Transverse colon (tissue), 4 donors: ENCODE measurements around the gene UNC5A. TPM values are rescaled to one million over a fixed set of nuclear protein-coding genes. Genes with fewer than 3 reads are reported as not detected.
A peak's percentile ranks its signal among the peaks of the same experiment; 100 is the strongest.

Source experiments
- DNase-seq: peaks from one replicate; pipeline ENCODE4 v3.0.0-alpha.2; 2019
- H3K27ac ChIP-seq, 4 donors: fragments of 200-600 bp; sonication (generic); 2 replicates each; pipeline ENCODE4 v1.5.1; 2016 to 2018; ENCODE audit warnings: inconsistent platforms in 4 of 4
- H3K27me3 ChIP-seq: fragments of 200-600 bp; sonication (generic); 2 replicates; pipeline ENCODE4 v1.5.1; 2017; ENCODE audit warnings: inconsistent platforms
- H3K36me3 ChIP-seq, 4 donors: fragments of 200-600 bp; sonication (generic); 2 replicates each; pipeline ENCODE4 v1.5.1; 2017 to 2019; ENCODE audit warnings: inconsistent platforms in 4 of 4
- H3K4me1 ChIP-seq, 4 donors: fragments of 200-600 bp; sonication (generic); 2 replicates each; pipeline ENCODE4 v1.5.1; 2017 to 2020; ENCODE audit warnings: inconsistent platforms in 4 of 4
- H3K4me3 ChIP-seq, 4 donors: fragments of 200-600 bp; sonication (generic); 1 replicate in 1 of 4; 2 replicates in 3 of 4; pipeline versions ENCODE4 v1.5.1 to v1.6.1; 2017 to 2019; ENCODE audit warnings: inconsistent platforms in 4 of 4
- H3K9me3 ChIP-seq, 2 donors: fragments of 200-600 bp; sonication (generic); 2 replicates each; pipeline ENCODE4 v1.5.1; 2017 to 2019; ENCODE audit warnings: inconsistent platforms in 2 of 2
- CTCF ChIP-seq, 5 experiments: fragments of 200-600 bp in 3 of 5; fragments of 450-650 bp in 2 of 5; sonication (generic) in 3 of 5; IDR thresholded peaks; 1 replicate in 2 of 5; 2 replicates in 3 of 5; pipeline ENCODE4 v1.5.1; 2016 to 2017; ENCODE audit warnings: antibody characterized with exemption in 5 of 5, inconsistent platforms in 3 of 5, mild to moderate bottlenecking in 2 of 5, moderate library complexity in 1 of 5
- EP300 ChIP-seq: sonication (generic); formaldehyde crosslinking; IDR thresholded peaks from one replicate; pipeline ENCODE4 v1.6.1; 2017; ENCODE audit warnings: antibody characterized with exemption, low read depth
- POLR2A ChIP-seq: fragments of 450-650 bp; IDR thresholded peaks from one replicate; pipeline ENCODE4 v1.6.1; 2016; ENCODE audit warnings: antibody characterized with exemption, mild to moderate bottlenecking, moderate library complexity
- POLR2AphosphoS5 ChIP-seq, 3 donors: sonication (generic); formaldehyde crosslinking; IDR thresholded peaks; one replicate each; pipeline ENCODE4 v1.6.1; 2016; ENCODE audit warnings: antibody characterized with exemption in 3 of 3
- WGBS, 2 donors: methylation state at CpG; one replicate each; pipeline ENCODE4 v1.1.5; 2018; ENCODE audit warnings: low coverage in 1 of 2; 5-methylcytosine and 5-hydroxymethylcytosine counted together
- in situ Hi-C, 4 donors: fragments of 200-750 bp; cut with MboI; loops; one replicate each; pipeline versions ENCODE4 v1.15.0 to v1.15.1; 2017; ENCODE audit warnings: low sequenced_read_pairs in 3 of 4, low pct_ligation_motif_present in 1 of 4, low pct_unique_long_range_greater_than_20kb in 1 of 4
- intact Hi-C: fragments of 100-400 bp; cut with DNase I; formaldehyde crosslinking; loops from one replicate; pipeline ENCODE4 v1.15.1; 2023; ENCODE audit warnings: low total_unique reads
- total RNA-seq, 4 donors: library from RNA; depleted of rRNA; stranded (reverse); fragments of >200 nt; gene quantifications; one replicate each; pipeline ENCODE4 v1.1.0, GENCODE V29; 2016

The UNC5A gene
- total RNA-seq, 4 donors from 2014 or later: 0.32 TPM; not detected in 3

- H3K27me3 ChIP-seq: no peaks in the 10 kb centered on the region
- TF ChIP-seq EP300 (no peak), POLR2A (no peak), CTCF (IDR thresholded peaks at IDR 0.05) (no peak), POLR2AphosphoS5 (IDR thresholded peaks at IDR 0.05) (no peak)
- no peaks in the 10 kb centered on the region for H3K9me3 ChIP-seq
- peak; percentile 4 for DNase-seq
- no peak overlapping the region for H3K4me3 ChIP-seq
- 88 to 100% methylated on average over 5 to 24 of the region's 24 CpGs for WGBS, 2 donors
- no peaks in the 10 kb centered on the region for H3K4me1 ChIP-seq
- H3K27ac ChIP-seq: no peak overlapping the region
- H3K36me3 ChIP-seq: no peaks in the 10 kb centered on the region
- intact Hi-C loops: no loop called here
- in situ Hi-C loops: no loop called here
Measured at GRCh38 chr5:176889321-176890280, 79.2 kb downstream of the UNC5A start.

GRCh38 chr5:176890455-176891330, 80.3 kb downstream of the UNC5A start:
- TF ChIP-seq POLR2A: no peak
- no peak for TF ChIP-seq EP300
- no peak for TF ChIP-seq CTCF (IDR thresholded peaks at IDR 0.05)
- TF ChIP-seq POLR2AphosphoS5 (IDR thresholded peaks at IDR 0.05): no peak
- H3K36me3 ChIP-seq: no peaks in the 10 kb centered on the region
- no peak overlapping the region for H3K27ac ChIP-seq
- in situ Hi-C loops: no loop called here
- 70 to 91% methylated on average over 4 to 9 of the region's 9 CpGs for WGBS, 2 donors
- H3K9me3 ChIP-seq: no peaks in the 10 kb centered on the region
- no peaks in the 10 kb centered on the region for H3K27me3 ChIP-seq
- intact Hi-C loops: no loop called here
- DNase-seq: peak; percentile 1
- H3K4me3 ChIP-seq: no peak overlapping the region
- no peaks in the 10 kb centered on the region for H3K4me1 ChIP-seq

GRCh38 chr5:176891331-176891958, 81.1 kb downstream of the UNC5A start:
- WGBS, 2 donors: 45 to 81% methylated on average over 4 of the region's 9 CpGs
- H3K27ac ChIP-seq: no peak overlapping the region
- intact Hi-C loops: no loop called here
- DNase-seq: peak; percentile 1
- H3K4me3 ChIP-seq: no peak overlapping the region
- H3K36me3 ChIP-seq: no peaks in the 10 kb centered on the region
- no peaks in the 10 kb centered on the region for H3K4me1 ChIP-seq
- H3K9me3 ChIP-seq: no peaks in the 10 kb centered on the region
- no peaks in the 10 kb centered on the region for H3K27me3 ChIP-seq
- TF ChIP-seq CTCF (IDR thresholded peaks at IDR 0.05): no peak
- TF ChIP-seq POLR2A: no peak
- no peak for TF ChIP-seq EP300
- no peak for TF ChIP-seq POLR2AphosphoS5 (IDR thresholded peaks at IDR 0.05)
- in situ Hi-C loops: no loop called here

GRCh38 chr5:176892663-176893062, 82.3 kb downstream of the UNC5A start:
- no peak for TF ChIP-seq EP300
- TF ChIP-seq POLR2A: no peak
- no peak for TF ChIP-seq POLR2AphosphoS5 (IDR thresholded peaks at IDR 0.05)
- no peak for TF ChIP-seq CTCF (IDR thresholded peaks at IDR 0.05)
- in situ Hi-C loops: no loop called here
- Histone ChIP-seq H3K36me3 (no peaks in the 10 kb centered on the region), H3K4me1 (no peaks in the 10 kb centered on the region), H3K27me3 (no peaks in the 10 kb centered on the region), H3K9me3 (no peaks in the 10 kb centered on the region), H3K4me3 (no peak overlapping the region), H3K27ac (no peak overlapping the region)
- no peak for DNase-seq
- 64% methylated on average over 3 of the region's 3 CpGs; no CpG with 5 or more reads in 1 of the 2 donors for WGBS, 2 donors
- intact Hi-C loops: no loop called here
